AG09319 (cell line): ENCODE data around the gene GAPDH.
"Not testable (repeated sequence)": the region's sequence is repeated elsewhere in the genome, so short reads cannot be mapped to it uniquely, and the experiment has no call there.

Experiments
- DNase-seq: peaks from one replicate; pipeline ENCODE4 v3.0.0-alpha.2; 2010; ENCODE audit warnings: low read depth; ENCODE audit errors: extremely low read depth
- CTCF ChIP-seq: IDR thresholded peaks from 2 replicates; pipeline ENCODE4 v1.5.1; 2011; ENCODE audit warnings: low read depth, mild to moderate bottlenecking, inconsistent platforms, low read length, moderate library complexity

The GAPDH gene

GRCh38 chr12:6535960-6536847 lies 1.9 kb downstream of the GAPDH start:
- no peak for TF ChIP-seq CTCF
- no peak for DNase-seq

- no peak for TF ChIP-seq CTCF
- DNase-seq, result no peak
Measured at GRCh38 chr12:6536894-6537579, 2.7 kb downstream of the GAPDH start.

DNA sequence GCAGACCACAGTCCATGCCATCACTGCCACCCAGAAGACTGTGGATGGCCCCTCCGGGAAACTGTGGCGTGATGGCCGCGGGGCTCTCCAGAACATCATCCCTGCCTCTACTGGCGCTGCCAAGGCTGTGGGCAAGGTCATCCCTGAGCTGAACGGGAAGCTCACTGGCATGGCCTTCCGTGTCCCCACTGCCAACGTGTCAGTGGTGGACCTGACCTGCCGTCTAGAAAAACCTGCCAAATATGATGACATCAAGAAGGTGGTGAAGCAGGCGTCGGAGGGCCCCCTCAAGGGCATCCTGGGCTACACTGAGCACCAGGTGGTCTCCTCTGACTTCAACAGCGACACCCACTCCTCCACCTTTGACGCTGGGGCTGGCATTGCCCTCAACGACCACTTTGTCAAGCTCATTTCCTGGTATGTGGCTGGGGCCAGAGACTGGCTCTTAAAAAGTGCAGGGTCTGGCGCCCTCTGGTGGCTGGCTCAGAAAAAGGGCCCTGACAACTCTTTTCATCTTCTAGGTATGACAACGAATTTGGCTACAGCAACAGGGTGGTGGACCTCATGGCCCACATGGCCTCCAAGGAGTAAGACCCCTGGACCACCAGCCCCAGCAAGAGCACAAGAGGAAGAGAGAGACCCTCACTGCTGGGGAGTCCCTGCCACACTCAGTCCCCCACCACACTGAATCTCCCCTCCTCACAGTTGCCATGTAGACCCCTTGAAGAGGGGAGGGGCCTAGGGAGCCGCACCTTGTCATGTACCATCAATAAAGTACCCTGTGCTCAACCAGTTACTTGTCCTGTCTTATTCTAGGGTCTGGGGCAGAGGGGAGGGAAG lies 3.5 kb downstream of the GAPDH start:
- TF ChIP-seq CTCF, result peak; percentile 74
- not testable (repeated sequence) for DNase-seq

DNA sequence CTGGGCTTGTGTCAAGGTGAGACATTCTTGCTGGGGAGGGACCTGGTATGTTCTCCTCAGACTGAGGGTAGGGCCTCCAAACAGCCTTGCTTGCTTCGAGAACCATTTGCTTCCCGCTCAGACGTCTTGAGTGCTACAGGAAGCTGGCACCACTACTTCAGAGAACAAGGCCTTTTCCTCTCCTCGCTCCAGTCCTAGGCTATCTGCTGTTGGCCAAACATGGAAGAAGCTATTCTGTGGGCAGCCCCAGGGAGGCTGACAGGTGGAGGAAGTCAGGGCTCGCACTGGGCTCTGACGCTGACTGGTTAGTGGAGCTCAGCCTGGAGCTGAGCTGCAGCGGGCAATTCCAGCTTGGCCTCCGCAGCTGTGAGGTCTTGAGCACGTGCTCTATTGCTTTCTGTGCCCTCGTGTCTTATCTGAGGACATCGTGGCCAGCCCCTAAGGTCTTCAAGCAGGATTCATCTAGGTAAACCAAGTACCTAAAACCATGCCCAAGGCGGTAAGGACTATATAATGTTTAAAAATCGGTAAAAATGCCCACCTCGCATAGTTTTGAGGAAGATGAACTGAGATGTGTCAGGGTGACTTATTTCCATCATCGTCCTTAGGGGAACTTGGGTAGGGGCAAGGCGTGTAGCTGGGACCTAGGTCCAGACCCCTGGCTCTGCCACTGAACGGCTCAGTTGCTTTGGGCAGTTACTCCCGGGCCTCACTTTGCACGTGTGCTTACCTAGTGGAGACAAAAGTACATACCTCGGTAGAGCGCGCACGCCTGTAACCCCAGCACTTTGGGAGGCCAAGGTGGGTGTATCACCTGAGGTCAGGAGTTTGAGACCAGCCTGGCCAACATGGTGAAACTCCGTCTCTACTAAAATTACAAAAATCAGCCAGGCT lies 4.3 kb downstream of the GAPDH start:
- DNase-seq, result no peak
- TF ChIP-seq CTCF, result no peak

DNA sequence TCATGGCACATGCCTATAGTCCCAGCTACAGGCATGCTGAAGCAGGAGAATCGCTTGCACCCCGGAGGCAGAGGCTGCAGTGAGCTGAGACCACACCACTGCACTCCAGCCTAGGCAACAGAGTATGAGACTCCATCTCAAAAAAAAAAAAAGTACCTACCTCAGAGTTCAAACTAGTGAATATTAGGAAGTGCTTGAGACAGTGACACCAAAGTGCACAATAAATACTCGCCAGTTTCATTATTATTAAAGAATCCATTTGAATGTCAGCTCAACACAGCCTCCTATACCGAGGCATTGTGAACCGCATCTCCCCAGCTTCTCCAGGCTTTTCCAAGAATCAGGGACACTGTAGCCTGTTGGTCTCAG lies 5.0 kb downstream of the GAPDH start:
- TF ChIP-seq CTCF, result no peak
- DNase-seq, result no peak

- TF ChIP-seq CTCF, result no peak
- DNase-seq, result no peak
Measured at GRCh38 chr12:6539707-6540134, 5.4 kb downstream of the GAPDH start.
